HCT116 (cell line): ENCODE measurements around the gene SLC66A1. TPM values are rescaled to one million over a fixed set of nuclear protein-coding genes. Genes with fewer than 3 reads are reported as not detected.

Experiments
- ATAC-seq: fragments of 200-7000 bp; cut with Tn5 transposase; 2 replicates; pipeline ENCODE4 v1.9.1; 2020; ENCODE audit warnings: mild to moderate bottlenecking, moderate library complexity
- BruUV-seq: library from RNA; stranded (reverse); fragments of 400-500 nt; replicated peaks from 2 replicates; lab custom pipeline; 2021; lab: Mats Ljungman, UMichigan
- CTCF ChIA-PET: fragments of 300-600 bp; sonication (Branson Sonifier 250); formaldehyde crosslinking; loops from one replicate; lab custom pipeline; 2021; ENCODE audit warnings: antibody characterized with exemption; lab: Charles Lee
- POLR2A ChIA-PET: fragments of 300-600, 350-600 bp; sonication (Branson Sonifier 250); formaldehyde crosslinking; loops from one replicate; lab custom pipeline; 2021; ENCODE audit warnings: antibody characterized with exemption; lab: Charles Lee
- RAD21 ChIA-PET, 2 experiments: fragments of 300-600 bp; sonication (Branson Sonifier 250); formaldehyde crosslinking; loops; one replicate each; lab custom pipeline; 2023; ENCODE audit warnings: low total read pairs in 2 of 2; ENCODE audit not compliant: uncharacterized antibody in 2 of 2, unreplicated experiment in 2 of 2, low non-redundant PET in 1 of 2; lab: Charles Lee
- DNase-seq: peaks from one replicate; pipeline ENCODE4 v3.0.0-alpha.2; 2010; ENCODE audit warnings: low read depth, low spot score
- H2AFZ ChIP-seq: fragments of 200-600 bp; shearing (Covaris generic), sonication (generic); 2 replicates; pipeline ENCODE4 v1.6.1; 2017; ENCODE audit warnings: low read depth, mixed run types, mixed read lengths, antibody characterized with exemption, low read length; ENCODE audit not compliant: poor library complexity, severe bottlenecking
- H3K27ac ChIP-seq: 2 replicates; pipeline ENCODE4 v1.5.1; 2012; ENCODE audit warnings: low read depth, low read length
- H3K27me3 ChIP-seq: fragments of 200-600 bp; sonication (generic); 2 replicates; pipeline ENCODE4 v1.6.1; 2016; ENCODE audit warnings: mixed run types, low read length, mixed read lengths; ENCODE audit not compliant: insufficient read depth
- H3K36me3 ChIP-seq, 2 experiments: fragments of 200-500 bp in 1 of 2; fragments of 200-600 bp in 1 of 2; sonication (Bioruptor generic) in 1 of 2; sonication (generic) in 1 of 2; 2 replicates each; pipeline versions ENCODE4 v1.5.1 to v1.6.1; 2014 to 2016; ENCODE audit warnings: low read length in 2 of 2, inconsistent platforms in 1 of 2, mixed read lengths in 1 of 2, mixed run types in 1 of 2; ENCODE audit not compliant: insufficient read depth in 2 of 2, control insufficient read depth in 1 of 2
- H3K4me1 ChIP-seq, 2 experiments: fragments of 200-600 bp in 1 of 2; sonication (generic) in 1 of 2; 2 replicates each; pipeline versions ENCODE4 v1.5.1 to v1.6.1; 2012 to 2017; ENCODE audit warnings: low read length in 2 of 2, inconsistent platforms in 1 of 2, mild to moderate bottlenecking in 1 of 2, mixed read lengths in 1 of 2, mixed run types in 1 of 2, moderate library complexity in 1 of 2; ENCODE audit not compliant: insufficient read depth in 2 of 2, control insufficient read depth in 1 of 2
- H3K4me2 ChIP-seq: fragments of 200-600 bp; sonication (generic); 2 replicates; pipeline ENCODE4 v1.6.1; 2017; ENCODE audit warnings: mixed run types, low read length, mixed read lengths
- H3K4me3 ChIP-seq, 2 experiments: fragments of 200-600 bp in 1 of 2; sonication (generic) in 1 of 2; replicated peaks in 1 of 2; 2 replicates each; pipeline ENCODE4 v1.5.1; 2011 to 2016; ENCODE audit warnings: low read length in 2 of 2, control low read depth in 1 of 2, low read depth in 1 of 2, mild to moderate bottlenecking in 1 of 2, mixed read lengths in 1 of 2, mixed run types in 1 of 2
- H3K79me2 ChIP-seq: fragments of 200-600 bp; sonication (generic); 2 replicates; pipeline ENCODE4 v1.6.1; 2017; ENCODE audit warnings: mild to moderate bottlenecking, mixed run types, low read length, moderate library complexity, mixed read lengths; ENCODE audit not compliant: insufficient read depth
- H3K9ac ChIP-seq: fragments of 200-600 bp; sonication (generic); 2 replicates; pipeline ENCODE4 v1.6.1; 2016; ENCODE audit warnings: low read length, mixed read lengths
- H3K9me2 ChIP-seq: fragments of 200-600 bp; sonication (generic), shearing (Covaris generic); 2 replicates; pipeline ENCODE4 v1.6.1; 2017; ENCODE audit warnings: mixed run types, mild to moderate bottlenecking, moderate library complexity; ENCODE audit not compliant: insufficient read depth
- H3K9me3 ChIP-seq, 2 experiments: fragments of 200-500 bp in 1 of 2; fragments of 200-600 bp in 1 of 2; sonication (Bioruptor generic) in 1 of 2; sonication (generic) in 1 of 2; 2 replicates each; pipeline ENCODE4 v1.6.1; 2014 to 2017; ENCODE audit warnings: low read length in 2 of 2, mixed read lengths in 2 of 2, inconsistent platforms in 1 of 2, low read depth in 1 of 2, mild to moderate bottlenecking in 1 of 2, mixed run types in 1 of 2, moderate library complexity in 1 of 2; ENCODE audit not compliant: control insufficient read depth in 1 of 2, insufficient read depth in 1 of 2
- H4K20me1 ChIP-seq: fragments of 200-600 bp; sonication (generic), shearing (Covaris generic); 2 replicates; pipeline ENCODE4 v1.6.1; 2017; ENCODE audit warnings: mixed run types, mild to moderate bottlenecking, moderate library complexity; ENCODE audit not compliant: insufficient read depth
- ELF1 ChIP-seq: IDR thresholded peaks from 2 replicates; pipeline ENCODE4 v1.6.1; 2012; ENCODE audit warnings: low read depth, borderline replicate concordance
- FOSL1 ChIP-seq: IDR thresholded peaks from 2 replicates; pipeline ENCODE4 v1.6.1; 2012; ENCODE audit warnings: low read depth
- POLR2A ChIP-seq: IDR thresholded peaks from 2 replicates; pipeline ENCODE4 v1.7.0; 2011; ENCODE audit warnings: borderline replicate concordance; ENCODE audit not compliant: insufficient read depth, insufficient read length; ENCODE audit errors: extremely low read depth
- SRF ChIP-seq: IDR thresholded peaks from 2 replicates; pipeline ENCODE4 v1.6.1; 2012; ENCODE audit warnings: low read depth
- intact Hi-C: fragments of 100-400 bp; cut with micrococcal nuclease; formaldehyde crosslinking; loops from 2 replicates; pipeline ENCODE4 v1.10.0; 2022
- total RNA-seq: library from RNA; stranded (reverse); gene quantifications from one replicate; pipeline ENCODE4 v1.2.1, GENCODE V29; 2021; ENCODE audit not compliant: unreplicated experiment
- TF ChIP-seq, protein P1 (sequence below): IDR thresholded peaks from 2 replicates; pipeline ENCODE4 v1.6.1; 2011; ENCODE audit warnings: mild to moderate bottlenecking, low read length, moderate library complexity; ENCODE audit not compliant: insufficient replicate concordance; ENCODE audit errors: extremely low read depth
- TF ChIP-seq, protein P2 (sequence below): IDR thresholded peaks from 2 replicates; pipeline ENCODE4 v1.6.1; 2012

Gene SLC66A1
- total RNA-seq, 1 experiment from 2014 or later: 11.1 TPM

DNA sequence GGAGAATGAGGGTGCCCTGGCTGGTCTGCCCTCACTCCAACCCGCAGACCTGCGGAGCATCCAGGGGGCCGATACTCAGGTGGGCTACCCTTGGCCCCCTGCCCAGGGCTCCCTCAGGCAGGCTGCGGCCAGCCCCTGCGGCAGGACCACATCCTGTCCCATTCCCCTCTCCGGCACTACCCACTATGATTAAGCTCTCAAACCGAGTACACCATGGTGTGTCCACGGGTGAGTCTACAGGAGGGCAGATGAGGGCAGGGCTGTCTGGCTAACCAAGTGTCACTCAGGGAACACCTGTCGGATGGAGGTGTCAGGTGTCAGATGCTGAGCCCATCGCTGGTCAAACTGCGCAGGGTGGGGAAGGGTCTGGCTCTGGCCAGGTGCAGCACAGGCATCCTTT is 47.2 kb downstream of the SLC66A1 start:
- no peaks in the 10 kb centered on the region for H3K9me3 ChIP-seq
- H3K4me3 ChIP-seq: no peak overlapping the region
- no peak overlapping the region for H2AFZ ChIP-seq
- no peaks in the 10 kb centered on the region for H3K4me1 ChIP-seq
- H3K9ac ChIP-seq: no peak overlapping the region
- no TSS peak for BruUV-seq
- RAD21 ChIA-PET: no interaction called here
- intact Hi-C loops: no loop called here
- no peak overlapping the region for H3K4me2 ChIP-seq
- ATAC-seq (no peak), DNase-seq (no peak)
- H4K20me1 ChIP-seq: no peaks in the 10 kb centered on the region
- POLR2A ChIA-PET: no interaction called here
- peaks cover 5 to 6% of the 10 kb centered on the region in 2 experiments; a peak in 1 of 4 replicates for H3K36me3 ChIP-seq
- no peaks in the 10 kb centered on the region for H3K9me2 ChIP-seq
- H3K79me2 ChIP-seq: peaks cover 9% of the 10 kb centered on the region; the same call in 1 of the 2 replicates
- CTCF ChIA-PET: no interaction called here
- H3K27me3 ChIP-seq: no peaks in the 10 kb centered on the region
- TF ChIP-seq SRF: no peak
- H3K27ac ChIP-seq: no peak overlapping the region

DNA sequence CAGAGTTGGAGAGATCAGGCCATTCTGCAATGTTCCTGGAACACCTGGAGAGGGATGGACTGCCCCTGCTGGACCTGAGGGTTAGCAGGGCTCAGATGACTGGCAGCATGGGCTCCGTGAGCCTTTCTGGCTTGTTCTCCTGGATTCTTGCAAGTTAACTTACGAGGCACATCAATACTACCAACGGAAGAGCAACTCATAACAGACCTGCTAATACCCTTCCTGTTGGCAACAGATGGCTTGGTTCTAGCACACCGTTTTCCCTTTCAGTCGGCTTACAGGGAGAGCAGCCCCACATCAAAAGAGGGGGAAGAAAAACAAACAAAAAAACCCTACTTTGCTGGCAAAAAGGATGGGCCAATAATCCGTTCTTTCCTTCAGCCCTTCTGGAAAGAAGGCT is 47.9 kb downstream of the SLC66A1 start:
- Histone ChIP-seq H3K9ac (no peak overlapping the region), H3K79me2 (peaks cover 13% of the 10 kb centered on the region; the same call in 1 of the 2 replicates), H2AFZ (no peak overlapping the region), H3K9me2 (no peaks in the 10 kb centered on the region), H3K27ac (no peak overlapping the region), H3K4me3 (no peak overlapping the region), H3K4me2 (no peak overlapping the region), H3K36me3 (peaks cover 5 to 6% of the 10 kb centered on the region in 2 experiments; a peak in 1 of 4 replicates), H3K4me1 (no peaks in the 10 kb centered on the region), H3K9me3 (no peaks in the 10 kb centered on the region), H3K27me3 (no peaks in the 10 kb centered on the region), H4K20me1 (no peaks in the 10 kb centered on the region)
- POLR2A ChIA-PET: no interaction called here
- no TSS peak for BruUV-seq
- ATAC-seq (no peak), DNase-seq (no peak)
- CTCF ChIA-PET: no interaction called here
- RAD21 ChIA-PET: no interaction called here
- TF ChIP-seq FOSL1: no peak
- TF ChIP-seq, protein P1, sequence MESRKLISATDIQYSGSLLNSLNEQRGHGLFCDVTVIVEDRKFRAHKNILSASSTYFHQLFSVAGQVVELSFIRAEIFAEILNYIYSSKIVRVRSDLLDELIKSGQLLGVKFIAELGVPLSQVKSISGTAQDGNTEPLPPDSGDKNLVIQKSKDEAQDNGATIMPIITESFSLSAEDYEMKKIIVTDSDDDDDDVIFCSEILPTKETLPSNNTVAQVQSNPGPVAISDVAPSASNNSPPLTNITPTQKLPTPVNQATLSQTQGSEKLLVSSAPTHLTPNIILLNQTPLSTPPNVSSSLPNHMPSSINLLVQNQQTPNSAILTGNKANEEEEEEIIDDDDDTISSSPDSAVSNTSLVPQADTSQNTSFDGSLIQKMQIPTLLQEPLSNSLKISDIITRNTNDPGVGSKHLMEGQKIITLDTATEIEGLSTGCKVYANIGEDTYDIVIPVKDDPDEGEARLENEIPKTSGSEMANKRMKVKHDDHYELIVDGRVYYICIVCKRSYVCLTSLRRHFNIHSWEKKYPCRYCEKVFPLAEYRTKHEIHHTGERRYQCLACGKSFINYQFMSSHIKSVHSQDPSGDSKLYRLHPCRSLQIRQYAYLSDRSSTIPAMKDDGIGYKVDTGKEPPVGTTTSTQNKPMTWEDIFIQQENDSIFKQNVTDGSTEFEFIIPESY: no peak
- TF ChIP-seq, protein P2, sequence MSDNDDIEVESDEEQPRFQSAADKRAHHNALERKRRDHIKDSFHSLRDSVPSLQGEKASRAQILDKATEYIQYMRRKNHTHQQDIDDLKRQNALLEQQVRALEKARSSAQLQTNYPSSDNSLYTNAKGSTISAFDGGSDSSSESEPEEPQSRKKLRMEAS: no peak
- TF ChIP-seq ELF1: no peak
- no peak for TF ChIP-seq SRF
- TF ChIP-seq POLR2A: no peak
- intact Hi-C loops: no loop called here
